Activated CD4-positive, alpha-beta T cell treated with anti-CD3 and anti-CD28 coated beads, Interleukin-2, Interleukin-4, amounts not matched to agents 100 ng/mL and 50 ng/mL, durations not matched to agents 16 hours and 8 hours (primary cell): ENCODE measurements around the gene GRIA3.
"Not testable (repeated sequence)": the region's sequence is repeated elsewhere in the genome, so short reads cannot be mapped to it uniquely, and the experiment has no call there.

ENCODE experiments used
- DNase-seq: peaks from one replicate; pipeline ENCODE4 v3.0.0-alpha.2; 2020; ENCODE audit warnings: low spot score

Gene GRIA3

GRCh38 chrX:123468481-123468880, 284.4 kb downstream of the GRIA3 start:
- no peak for DNase-seq

GRCh38 chrX:123475068-123475724, 291.1 kb downstream of the GRIA3 start:
- no peak for DNase-seq

- DNase-seq: no peak
Observed at GRCh38 chrX:123476611-123477219, 292.6 kb downstream of the GRIA3 start.

- no peak for DNase-seq
Observed at GRCh38 chrX:123477673-123478072, 293.6 kb downstream of the GRIA3 start.

- no peak for DNase-seq
Observed at GRCh38 chrX:123481913-123482851, 298.1 kb downstream of the GRIA3 start.

GRCh38 chrX:123486297-123486696, 302.2 kb downstream of the GRIA3 start:
- DNase-seq: no peak

GRCh38 chrX:123487236-123487635, 303.2 kb downstream of the GRIA3 start:
- no peak for DNase-seq

- no peak for DNase-seq
Observed at GRCh38 chrX:123487669-123488068, 303.6 kb downstream of the GRIA3 start.

- DNase-seq: no peak
Observed at GRCh38 chrX:123489011-123489410, 304.9 kb downstream of the GRIA3 start.

GRCh38 chrX:123493857-123494256, 309.8 kb downstream of the GRIA3 start:
- no peak for DNase-seq

- DNase-seq: no peak
Observed at GRCh38 chrX:123499787-123500186, 315.7 kb downstream of the GRIA3 start.

- DNase-seq: no peak
Observed at GRCh38 chrX:123504047-123504446, 320.0 kb downstream of the GRIA3 start.

GRCh38 chrX:123504630-123505270, 320.7 kb downstream of the GRIA3 start:
- no peak for DNase-seq

GRCh38 chrX:123513585-123514278, 329.7 kb downstream of the GRIA3 start:
- no peak for DNase-seq

GRCh38 chrX:123514279-123514640, 330.2 kb downstream of the GRIA3 start:
- DNase-seq: not testable (repeated sequence)

- no peak for DNase-seq
Observed at GRCh38 chrX:123518791-123519190, 334.7 kb downstream of the GRIA3 start.

GRCh38 chrX:123525123-123525725, 341.1 kb downstream of the GRIA3 start:
- DNase-seq: no peak

GRCh38 chrX:123530726-123531125, 346.6 kb downstream of the GRIA3 start:
- DNase-seq: not testable (repeated sequence)
